WTC11 (cell line): ENCODE measurements around the gene PXT1.

Source experiments
- FOXP1 ChIP-seq: sonication (generic); formaldehyde crosslinking; IDR thresholded peaks from 2 replicates; pipeline ENCODE4 v1.8.0; 2022; ENCODE audit warnings: missing genetic modification reagents, mild to moderate bottlenecking, moderate library complexity, borderline replicate concordance
- JUN ChIP-seq: sonication (generic); formaldehyde crosslinking; IDR thresholded peaks from 2 replicates; pipeline ENCODE4 v1.8.0; 2023; ENCODE audit warnings: mild to moderate bottlenecking, missing genetic modification reagents
- NR3C1 ChIP-seq: sonication (generic); formaldehyde crosslinking; conservative IDR thresholded peaks from 2 replicates; pipeline ENCODE4 v1.8.1; 2023; ENCODE audit warnings: low read depth, mild to moderate bottlenecking, missing genetic modification reagents
- RORB ChIP-seq: fragments of 250-450 bp; sonication (Bioruptor Pico); IDR thresholded peaks from 2 replicates; pipeline ENCODE4 v1.9.0; 2021; ENCODE audit warnings: mild to moderate bottlenecking
- TF ChIP-seq, protein P1 (sequence below): fragments of 200-600 bp; IDR thresholded peaks from 2 replicates; pipeline ENCODE4 v1.8.0; 2022; ENCODE audit warnings: antibody characterized with exemption

DNA sequence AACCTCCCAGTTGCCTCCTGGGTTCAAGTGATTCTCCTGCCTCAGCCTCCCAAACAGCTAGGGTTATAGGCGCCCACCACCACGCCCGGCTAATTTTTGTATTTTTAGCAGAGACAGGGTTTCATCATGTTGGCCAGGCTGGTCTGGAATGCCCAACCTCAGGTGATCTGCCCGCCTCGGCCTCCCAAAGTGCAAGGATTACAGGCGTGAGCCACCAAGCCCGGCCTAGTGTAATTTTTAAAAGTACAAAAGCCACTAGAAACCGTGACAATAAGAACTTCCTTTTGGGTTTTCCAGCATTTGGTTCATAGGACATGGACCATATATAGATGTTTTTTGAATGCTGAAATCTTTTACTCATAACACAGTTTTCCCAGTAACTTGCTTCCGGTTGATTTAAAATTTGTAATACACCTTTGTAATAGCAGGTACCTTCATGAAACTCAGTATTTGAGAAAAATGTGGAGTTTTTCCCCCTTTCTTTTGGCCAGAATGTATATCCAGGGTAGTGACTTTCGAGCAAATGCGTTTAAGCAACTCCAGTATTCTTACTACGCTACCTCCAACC, 467 bp downstream of the PXT1 start:
- TF ChIP-seq, protein P1, sequence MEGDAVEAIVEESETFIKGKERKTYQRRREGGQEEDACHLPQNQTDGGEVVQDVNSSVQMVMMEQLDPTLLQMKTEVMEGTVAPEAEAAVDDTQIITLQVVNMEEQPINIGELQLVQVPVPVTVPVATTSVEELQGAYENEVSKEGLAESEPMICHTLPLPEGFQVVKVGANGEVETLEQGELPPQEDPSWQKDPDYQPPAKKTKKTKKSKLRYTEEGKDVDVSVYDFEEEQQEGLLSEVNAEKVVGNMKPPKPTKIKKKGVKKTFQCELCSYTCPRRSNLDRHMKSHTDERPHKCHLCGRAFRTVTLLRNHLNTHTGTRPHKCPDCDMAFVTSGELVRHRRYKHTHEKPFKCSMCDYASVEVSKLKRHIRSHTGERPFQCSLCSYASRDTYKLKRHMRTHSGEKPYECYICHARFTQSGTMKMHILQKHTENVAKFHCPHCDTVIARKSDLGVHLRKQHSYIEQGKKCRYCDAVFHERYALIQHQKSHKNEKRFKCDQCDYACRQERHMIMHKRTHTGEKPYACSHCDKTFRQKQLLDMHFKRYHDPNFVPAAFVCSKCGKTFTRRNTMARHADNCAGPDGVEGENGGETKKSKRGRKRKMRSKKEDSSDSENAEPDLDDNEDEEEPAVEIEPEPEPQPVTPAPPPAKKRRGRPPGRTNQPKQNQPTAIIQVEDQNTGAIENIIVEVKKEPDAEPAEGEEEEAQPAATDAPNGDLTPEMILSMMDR = no peak
- TF ChIP-seq RORB (CRISPR knock-in tag) (no peak), JUN (CRISPR knock-in tag) (no peak), FOXP1 (CRISPR knock-in tag) (no peak), NR3C1 (no peak)
